K562 treated with DMSO at 1 percent for 24 hours (cell line): Measurements from ENCODE around the gene ATP6V1D. TPM values are rescaled to one million over a fixed set of nuclear protein-coding genes. Genes with fewer than 3 reads are reported as not detected.

Experiments
- total RNA-seq: library from RNA; unstranded; fragments of 300-600 nt; gene quantifications from 2 replicates; pipeline ENCODE4 v1.2.3, GENCODE V29; 2022; ENCODE audit warnings: low read depth; ENCODE audit not compliant: insufficient read depth

The ATP6V1D gene
- 41.6 and 60.2 TPM in 2 replicates for total RNA-seq

GRCh38 chr14:67359775-67360469 lies at the start of gene ATP6V1D, which contains the start of gene EIF2S1:
Gene ATP6V1D (minus strand): TSS chr14:67359804. CDS start chr14:67359698, 106 bp downstream.
Gene EIF2S1 (plus strand): TSS chr14:67360328. CDS start chr14:67364768, 4,440 bp downstream.

Other genes with a start within 250 kb of the ATP6V1D start
- not detected in 2 replicates for gene GARIN2, start 170.4 kb downstream of the ATP6V1D start, total RNA-seq
- gene PALS1, start 118.4 kb downstream of the ATP6V1D start, total RNA-seq = 6.4 and 9.8 TPM in 2 replicates
- 52.2 and 59.3 TPM in 2 replicates for gene EIF2S1, start 524 bp upstream of the ATP6V1D start, total RNA-seq
- gene PLEK2, start 52.4 kb upstream of the ATP6V1D start, total RNA-seq = not detected in 2 replicates
- 0.22 TPM in 1 of 2 replicates, not detected in the other for gene TMEM229B, start 128.9 kb upstream of the ATP6V1D start, total RNA-seq
- gene PLEKHH1, start 173.5 kb upstream of the ATP6V1D start, total RNA-seq = 3.0 and 5.8 TPM in 2 replicates
- 30.0 and 34.8 TPM in 2 replicates for gene PIGH, start 240.5 kb upstream of the ATP6V1D start, total RNA-seq